Spleen (tissue), 11 donors: Measurements from ENCODE around the gene SLC22A1. TPM values are rescaled to one million over a fixed set of nuclear protein-coding genes. Genes with fewer than 3 reads are reported as not detected.
A peak's percentile ranks its signal among the peaks of the same experiment; 100 is the strongest.

ENCODE experiments used
- DNase-seq: peaks from one replicate; pipeline ENCODE4 v3.0.0-alpha.2; 2020
- H3K27ac ChIP-seq, 8 donors: fragments of 200-600 bp; sonication (generic) in 7 of 8; 1 replicate in 4 of 8; 2 replicates in 4 of 8; pipeline versions ENCODE4 v1.5.0 to v1.8.0; 2016 to 2021; ENCODE audit warnings: inconsistent platforms in 4 of 8, mild to moderate bottlenecking in 4 of 8, moderate library complexity in 1 of 8
- H3K27me3 ChIP-seq, 7 donors: fragments of 200-600 bp; sonication (generic) in 6 of 7; replicated peaks in 1 of 7; 1 replicate in 4 of 7; 2 replicates in 3 of 7; pipeline versions ENCODE4 v1.5.0 to v1.8.0; 2016 to 2021; ENCODE audit warnings: inconsistent platforms in 3 of 7, mild to moderate bottlenecking in 1 of 7
- H3K36me3 ChIP-seq, 6 donors: fragments of 200-600 bp; sonication (generic) in 5 of 6; 1 replicate in 4 of 6; 2 replicates in 2 of 6; pipeline versions ENCODE4 v1.5.0 to v1.8.0; 2016 to 2021; ENCODE audit warnings: inconsistent platforms in 2 of 6
- H3K4me1 ChIP-seq, 6 donors: fragments of 200-600 bp; sonication (generic) in 5 of 6; 1 replicate in 3 of 6; 2 replicates in 3 of 6; pipeline versions ENCODE4 v1.5.0 to v1.8.0; 2016 to 2021; ENCODE audit warnings: inconsistent platforms in 3 of 6
- H3K4me3 ChIP-seq, 8 donors: fragments of 200-600 bp; sonication (generic) in 7 of 8; 1 replicate in 4 of 8; 2 replicates in 4 of 8; pipeline versions ENCODE4 v1.5.0 to v1.8.0; 2016 to 2021; ENCODE audit warnings: inconsistent platforms in 4 of 8, mild to moderate bottlenecking in 4 of 8, moderate library complexity in 2 of 8
- H3K9me3 ChIP-seq, 8 donors: fragments of 200-600 bp; sonication (generic) in 7 of 8; 1 replicate in 4 of 8; 2 replicates in 4 of 8; pipeline versions ENCODE4 v1.5.0 to v1.8.0; 2016 to 2021; ENCODE audit warnings: inconsistent platforms in 4 of 8
- POLR2A ChIP-seq, 3 donors: fragments of 450-650 bp; IDR thresholded peaks; one replicate each; pipeline ENCODE4 v1.5.1; 2017; ENCODE audit warnings: antibody characterized with exemption in 3 of 3, mild to moderate bottlenecking in 1 of 3
- POLR2AphosphoS5 ChIP-seq, 3 donors: sonication (generic); formaldehyde crosslinking; IDR thresholded peaks; one replicate each; pipeline ENCODE4 v1.5.1; 2017; ENCODE audit warnings: antibody characterized with exemption in 3 of 3
- WGBS, 5 donors: extraction: QIAGEN DNeasy Blood & Tissue Kit in 3 of 5; methylation state at CpG; one replicate each; pipeline versions ENCODE4 v1.1.5 to v1.1.7; 2013 to 2018; 5-methylcytosine and 5-hydroxymethylcytosine counted together
- intact Hi-C: fragments of 100-400 bp; cut with DNase I; formaldehyde crosslinking; loops from one replicate; pipeline ENCODE4 v1.15.0; 2023; ENCODE audit warnings: low total_unique reads
- polyA plus RNA-seq, 3 donors: library from polyadenylated mRNA; stranded (reverse); fragments of 200-250 nt; gene quantifications; one replicate each; pipeline ENCODE4 v1.2.1, GENCODE V29; 2013
- total RNA-seq, 7 donors: library from RNA; depleted of rRNA in 3 of 7; stranded (reverse); fragments of >200 nt in 3 of 7; fragmentation: NEBNext Ultra II Directional in 4 of 7; extraction: Animal tissue kit (Norgen Biotek cat#: 25700) in 4 of 7; gene quantifications; one replicate each; pipeline versions ENCODE4 v1.1.0 to v1.2.1, GENCODE V29; 2016 to 2021
- TF ChIP-seq, protein P1 (sequence below), 11 experiments: fragments of 200-600 bp in 7 of 11; fragments of 450-650 bp in 4 of 11; sonication (generic) in 4 of 11; IDR thresholded peaks in 8 of 11; conservative IDR thresholded peaks in 3 of 11; 1 replicate in 7 of 11; 2 replicates in 4 of 11; pipeline versions ENCODE4 v1.4.0 to v1.8.0; 2016 to 2021; ENCODE audit warnings: antibody characterized with exemption in 11 of 11, inconsistent platforms in 4 of 11, mild to moderate bottlenecking in 1 of 11
- donor health status: healthy with polysubstance abuse.
- donor health status: DM: no; HTN: no; CAD: no; lungs with moderate emphysema.
- donor health status: DM: no; HTN: no; CAD: no.
- donor health status: Bipolar disorder and iron deficiency.
- donor health status: healthy.
- donor health status: DM: no; HTN: no; CAD: no.
- donor health status: DM: yes; HTN: yes; CAD: no.

The SLC22A1 gene
- total and polyA plus RNA-seq, 10 donors: 0.23 to 6.1 (median 3.9) TPM

DNA sequence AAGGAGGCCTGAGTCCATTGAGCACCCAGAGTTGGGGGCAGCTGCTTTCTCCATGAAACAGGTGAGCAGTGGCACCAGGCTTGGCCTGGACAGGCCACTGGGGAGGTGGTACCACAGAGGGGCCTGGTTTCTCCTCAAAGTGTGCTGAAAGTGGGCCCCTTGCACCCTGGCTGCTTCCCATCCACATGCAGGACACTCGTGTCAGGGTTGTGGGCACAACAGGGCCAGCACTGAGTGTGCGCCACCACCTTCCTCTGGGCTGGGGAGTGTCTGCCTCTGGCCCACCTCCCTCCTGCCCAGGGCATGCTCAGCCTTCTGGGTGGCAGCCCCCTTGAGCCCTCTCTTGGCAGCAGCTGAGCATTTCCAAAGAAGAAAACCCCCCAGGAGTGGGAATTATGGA is 5.2 kb upstream of the SLC22A1 start:
- 90 to 100% (median 96%) methylated on average over 1 to 2 of the region's 2 CpGs for WGBS, 5 donors
- H3K4me3 ChIP-seq: no peak overlapping the region
- peak; percentile 57 for DNase-seq
- no peaks in the 10 kb centered on the region for H3K4me1 ChIP-seq
- peaks cover 0 to 16% (median 3%) of the 10 kb centered on the region in 8 donors for H3K9me3 ChIP-seq
- intact Hi-C loops: no loop called here
- peaks cover 0 to 75% (median 7%) of the 10 kb centered on the region in 6 donors for H3K36me3 ChIP-seq
- no peaks in the 10 kb centered on the region for H3K27me3 ChIP-seq
- no peak overlapping the region for H3K27ac ChIP-seq
- TF ChIP-seq POLR2A (IDR thresholded peaks at IDR 0.05) (no peak), POLR2AphosphoS5 (IDR thresholded peaks at IDR 0.05) (peak in 1 of 3 donors; percentile 13)

DNA sequence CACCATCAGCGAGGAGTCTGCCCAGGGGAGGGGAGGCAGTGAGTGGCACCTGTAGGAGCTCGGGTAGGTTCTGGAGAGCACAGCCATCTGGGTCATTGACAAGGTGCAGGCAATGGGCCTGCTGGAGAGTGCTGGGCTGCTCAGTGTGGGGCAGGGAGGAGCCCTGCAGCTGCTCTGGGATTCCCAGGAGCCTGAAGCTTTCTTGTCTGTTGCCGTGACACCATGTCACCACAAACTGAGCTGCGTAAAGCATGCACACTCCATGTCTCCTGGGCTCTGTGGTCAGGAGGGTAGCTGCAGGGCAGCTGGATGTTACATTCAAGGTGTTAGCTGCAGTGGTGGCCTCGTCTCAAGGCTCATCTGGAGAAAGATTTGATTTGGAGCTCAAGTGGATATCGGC is 4.5 kb upstream of the SLC22A1 start:
- peaks cover 0 to 16% (median 3%) of the 10 kb centered on the region in 8 donors for H3K9me3 ChIP-seq
- no peaks in the 10 kb centered on the region for H3K27me3 ChIP-seq
- H3K4me3 ChIP-seq: no peak overlapping the region
- H3K36me3 ChIP-seq: peaks cover 0 to 81% (median 7%) of the 10 kb centered on the region in 6 donors
- peak; percentile 41 for DNase-seq
- intact Hi-C loops: no loop called here
- 94 to 100% (median 95%) methylated on average over 2 to 6 of the region's 6 CpGs for WGBS, 5 donors
- H3K4me1 ChIP-seq: no peaks in the 10 kb centered on the region
- H3K27ac ChIP-seq: no peak overlapping the region
- TF ChIP-seq, protein P1, sequence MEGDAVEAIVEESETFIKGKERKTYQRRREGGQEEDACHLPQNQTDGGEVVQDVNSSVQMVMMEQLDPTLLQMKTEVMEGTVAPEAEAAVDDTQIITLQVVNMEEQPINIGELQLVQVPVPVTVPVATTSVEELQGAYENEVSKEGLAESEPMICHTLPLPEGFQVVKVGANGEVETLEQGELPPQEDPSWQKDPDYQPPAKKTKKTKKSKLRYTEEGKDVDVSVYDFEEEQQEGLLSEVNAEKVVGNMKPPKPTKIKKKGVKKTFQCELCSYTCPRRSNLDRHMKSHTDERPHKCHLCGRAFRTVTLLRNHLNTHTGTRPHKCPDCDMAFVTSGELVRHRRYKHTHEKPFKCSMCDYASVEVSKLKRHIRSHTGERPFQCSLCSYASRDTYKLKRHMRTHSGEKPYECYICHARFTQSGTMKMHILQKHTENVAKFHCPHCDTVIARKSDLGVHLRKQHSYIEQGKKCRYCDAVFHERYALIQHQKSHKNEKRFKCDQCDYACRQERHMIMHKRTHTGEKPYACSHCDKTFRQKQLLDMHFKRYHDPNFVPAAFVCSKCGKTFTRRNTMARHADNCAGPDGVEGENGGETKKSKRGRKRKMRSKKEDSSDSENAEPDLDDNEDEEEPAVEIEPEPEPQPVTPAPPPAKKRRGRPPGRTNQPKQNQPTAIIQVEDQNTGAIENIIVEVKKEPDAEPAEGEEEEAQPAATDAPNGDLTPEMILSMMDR (IDR thresholded peaks at IDR 0.05 in 8 of 11, conservative IDR thresholded peaks at IDR 0.05 in 3 of 11): no peak
- TF ChIP-seq POLR2AphosphoS5 (IDR thresholded peaks at IDR 0.05) (no peak), POLR2A (IDR thresholded peaks at IDR 0.05) (no peak)

DNA sequence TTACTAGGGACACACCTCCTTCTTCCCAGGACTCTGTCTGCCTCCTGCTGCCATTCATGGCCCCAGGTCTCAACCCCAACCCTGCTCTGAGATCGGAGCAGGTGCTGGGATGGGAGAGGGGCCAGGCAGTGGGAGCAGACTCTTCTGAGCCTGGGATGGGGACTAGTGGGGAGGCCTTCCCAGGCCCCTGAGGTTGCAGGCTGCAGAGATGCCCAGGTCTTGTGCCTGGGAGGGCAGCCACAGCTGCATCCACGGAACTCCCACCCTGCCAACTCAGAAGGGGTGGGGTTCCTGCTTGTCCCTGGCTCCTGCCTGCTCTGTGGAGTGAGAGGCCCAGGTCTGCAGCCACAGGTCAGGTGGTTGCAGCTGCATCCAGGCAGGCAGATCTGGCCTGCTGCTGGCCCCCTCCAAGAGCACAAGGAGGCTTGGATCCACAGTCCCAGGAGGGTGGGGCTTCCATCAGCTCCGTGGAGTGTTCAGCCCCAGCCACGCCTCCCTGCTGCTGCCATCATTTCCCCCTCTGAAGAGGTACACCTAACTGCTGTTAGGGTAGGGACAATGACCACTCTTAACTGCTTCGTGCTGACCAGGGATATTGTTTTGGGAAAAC is 2.9 kb upstream of the SLC22A1 start:
- peaks cover 0 to 16% (median 3%) of the 10 kb centered on the region in 8 donors for H3K9me3 ChIP-seq
- no peak overlapping the region for H3K27ac ChIP-seq
- H3K4me3 ChIP-seq: no peak overlapping the region
- 83 to 96% (median 87%) methylated on average over 1 to 5 of the region's 5 CpGs for WGBS, 5 donors
- H3K27me3 ChIP-seq: no peaks in the 10 kb centered on the region
- intact Hi-C loops: no loop called here
- peak; percentile 52 for DNase-seq
- peaks cover 0 to 77% (median 7%) of the 10 kb centered on the region in 6 donors for H3K36me3 ChIP-seq
- TF ChIP-seq, protein P1 (IDR thresholded peaks at IDR 0.05 in 8 of 11, conservative IDR thresholded peaks at IDR 0.05 in 3 of 11): no peak
- TF ChIP-seq POLR2AphosphoS5 (IDR thresholded peaks at IDR 0.05): peak in 1 of 3 donors; percentile 27
- no peaks in the 10 kb centered on the region for H3K4me1 ChIP-seq

- H3K27me3 ChIP-seq: no peaks in the 10 kb centered on the region
- H3K4me3 ChIP-seq: no peak overlapping the region
- TF ChIP-seq, protein P1 (IDR thresholded peaks at IDR 0.05 in 8 of 11, conservative IDR thresholded peaks at IDR 0.05 in 3 of 11): no peak
- no peak for TF ChIP-seq POLR2A (IDR thresholded peaks at IDR 0.05)
- no peak for TF ChIP-seq POLR2AphosphoS5 (IDR thresholded peaks at IDR 0.05)
- peaks cover 0 to 16% (median 3%) of the 10 kb centered on the region in 8 donors for H3K9me3 ChIP-seq
- peaks cover 0 to 64% (median 7%) of the 10 kb centered on the region in 6 donors for H3K36me3 ChIP-seq
- no peak for DNase-seq
- 86 to 100% (median 94%) methylated on average over 1 of the region's 1 CpG for WGBS, 5 donors
- H3K4me1 ChIP-seq: no peaks in the 10 kb centered on the region
- H3K27ac ChIP-seq: no peak overlapping the region
- intact Hi-C loops: no loop called here
Measured at GRCh38 chr6:160120087-160120486, 1.5 kb upstream of the SLC22A1 start.
